ENCODE data around the gene HMCN2.

DNA sequence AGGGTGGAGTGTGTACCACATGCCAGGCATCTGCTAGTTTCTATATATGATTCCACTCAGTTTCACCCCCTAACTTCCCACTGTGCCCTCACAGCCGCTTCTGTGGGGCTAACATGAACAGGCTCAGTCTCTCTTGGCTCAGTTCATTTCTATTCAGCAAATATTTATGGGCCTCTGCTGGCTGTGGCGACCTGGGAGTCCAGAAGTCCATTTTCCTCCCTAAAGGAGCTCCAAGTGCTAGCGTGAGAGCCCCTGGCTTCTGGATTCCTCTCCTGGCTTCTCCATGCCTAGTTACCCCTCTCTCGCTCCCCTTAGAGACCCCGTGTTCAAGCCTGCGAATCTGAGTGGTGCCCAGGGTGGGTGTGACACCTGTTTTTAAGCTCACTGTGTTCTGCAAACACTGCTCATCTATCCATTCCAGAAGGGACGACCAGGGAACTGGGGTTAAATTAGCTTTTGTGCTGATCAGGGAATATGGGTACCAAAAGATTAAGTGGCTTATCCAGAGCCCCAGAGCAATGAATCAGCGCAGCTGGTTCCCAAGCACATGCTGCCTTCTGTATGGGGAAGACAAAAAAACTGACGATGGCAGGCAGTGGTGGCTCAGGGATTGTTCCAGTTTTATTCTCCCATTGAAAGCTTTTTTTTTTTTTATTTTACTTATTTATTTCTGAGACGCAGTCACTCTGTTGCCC, 57.6 kb downstream of the HMCN2 start:
- TF ChIP-seq, protein P1, sequence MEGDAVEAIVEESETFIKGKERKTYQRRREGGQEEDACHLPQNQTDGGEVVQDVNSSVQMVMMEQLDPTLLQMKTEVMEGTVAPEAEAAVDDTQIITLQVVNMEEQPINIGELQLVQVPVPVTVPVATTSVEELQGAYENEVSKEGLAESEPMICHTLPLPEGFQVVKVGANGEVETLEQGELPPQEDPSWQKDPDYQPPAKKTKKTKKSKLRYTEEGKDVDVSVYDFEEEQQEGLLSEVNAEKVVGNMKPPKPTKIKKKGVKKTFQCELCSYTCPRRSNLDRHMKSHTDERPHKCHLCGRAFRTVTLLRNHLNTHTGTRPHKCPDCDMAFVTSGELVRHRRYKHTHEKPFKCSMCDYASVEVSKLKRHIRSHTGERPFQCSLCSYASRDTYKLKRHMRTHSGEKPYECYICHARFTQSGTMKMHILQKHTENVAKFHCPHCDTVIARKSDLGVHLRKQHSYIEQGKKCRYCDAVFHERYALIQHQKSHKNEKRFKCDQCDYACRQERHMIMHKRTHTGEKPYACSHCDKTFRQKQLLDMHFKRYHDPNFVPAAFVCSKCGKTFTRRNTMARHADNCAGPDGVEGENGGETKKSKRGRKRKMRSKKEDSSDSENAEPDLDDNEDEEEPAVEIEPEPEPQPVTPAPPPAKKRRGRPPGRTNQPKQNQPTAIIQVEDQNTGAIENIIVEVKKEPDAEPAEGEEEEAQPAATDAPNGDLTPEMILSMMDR (IDR thresholded peaks at IDR 0.05): no peak
- no peak for TF ChIP-seq POLR2A (IDR thresholded peaks at IDR 0.05)

All from uterus (tissue), 2 donors.